Measurements from ENCODE around the gene TNXB. TPM values are rescaled to one million over a fixed set of nuclear protein-coding genes. Genes with fewer than 3 reads are reported as not detected.
"Not testable (repeated sequence)": the region's sequence is repeated elsewhere in the genome, so short reads cannot be mapped to it uniquely, and the experiment has no call there.

TNXB gene
- total and polyA plus RNA-seq, 5 donors from 2014 or later, result 0.15 to 11.2 (median 0.46) TPM; not detected in 2

GRCh38 chr6:31996385-31996784, 112.8 kb downstream of the TNXB start:
- not testable (repeated sequence) for H3K36me3 ChIP-seq (ENCODE audit: control insufficient read depth, insufficient read depth, low read length); H3K4me1 Mint-ChIP-seq; H3K27me3 ChIP-seq (ENCODE audit: control insufficient read depth, insufficient read depth, low read length); H3K27me3 Mint-ChIP-seq; H3K4me1 ChIP-seq (ENCODE audit: control insufficient read depth, insufficient read depth, low read length, poor library complexity, severe bottlenecking); H3K9me3 Mint-ChIP-seq; H3K36me3 Mint-ChIP-seq; H3K27ac ChIP-seq (ENCODE audit: insufficient read depth, low read length, poor library complexity, severe bottlenecking); H3K27ac Mint-ChIP-seq; H3K4me3 Mint-ChIP-seq; DNase-seq; H3K4me3 ChIP-seq (ENCODE audit: low read depth, low read length); ATAC-seq (ENCODE audit: low read depth in 2 of 2); H3K9me3 ChIP-seq (ENCODE audit: control insufficient read depth in 2 of 2, low read length in 2 of 2)

GRCh38 chr6:31994421-31994820, 114.7 kb downstream of the TNXB start:
- H3K9me3 Mint-ChIP-seq; DNase-seq; H3K27me3 Mint-ChIP-seq; H3K27ac ChIP-seq (ENCODE audit: insufficient read depth, low read length, poor library complexity, severe bottlenecking); H3K36me3 Mint-ChIP-seq; H3K9me3 ChIP-seq (ENCODE audit: control insufficient read depth in 2 of 2, low read length in 2 of 2); H3K27ac Mint-ChIP-seq; H3K4me3 ChIP-seq (ENCODE audit: low read depth, low read length); ATAC-seq (ENCODE audit: low read depth in 2 of 2); H3K4me3 Mint-ChIP-seq; H3K27me3 ChIP-seq (ENCODE audit: control insufficient read depth, insufficient read depth, low read length); H3K36me3 ChIP-seq (ENCODE audit: control insufficient read depth, insufficient read depth, low read length); H3K4me1 Mint-ChIP-seq; H3K4me1 ChIP-seq (ENCODE audit: control insufficient read depth, insufficient read depth, low read length, poor library complexity, severe bottlenecking): not testable (repeated sequence)

Other genes starting within 250 kb of the TNXB start
- gene NEU1, start 246.5 kb downstream of the TNXB start, total RNA-seq, result 29.1 TPM
- gene NEU1, start 246.5 kb downstream of the TNXB start, polyA plus RNA-seq, result 10 to 100 TPM; 26.4 to 32.4 (median 29.7) TPM
- 1.0 TPM for gene SLC44A4, start 230.3 kb downstream of the TNXB start, total RNA-seq
- gene SLC44A4, start 230.3 kb downstream of the TNXB start, polyA plus RNA-seq, result not detected
- gene EHMT2, start 211.6 kb downstream of the TNXB start, total RNA-seq, result 46.4 TPM
- gene EHMT2, start 211.6 kb downstream of the TNXB start, polyA plus RNA-seq, result 10 to 100 TPM; 29.4 to 33.5 (median 31.9) TPM
- gene ZBTB12, start 207.3 kb downstream of the TNXB start, total RNA-seq, result 0.20 TPM
- gene ZBTB12, start 207.3 kb downstream of the TNXB start, polyA plus RNA-seq, result not detected
- 1.3 TPM for gene C2, start 181.6 kb downstream of the TNXB start, total RNA-seq
- under 1 TPM in 1 of 4 donors, not detected in 3; 0.47 TPM for gene C2, start 181.6 kb downstream of the TNXB start, polyA plus RNA-seq
- gene CFB, start 163.2 kb downstream of the TNXB start, total RNA-seq, result 0.64 TPM
- 1 to 10 TPM in 3 of 4 donors, under 1 TPM in 1; 0.68 to 1.9 (median 1.6) TPM for gene CFB, start 163.2 kb downstream of the TNXB start, polyA plus RNA-seq
- 51.4 TPM for gene NELFE, start 150.4 kb downstream of the TNXB start, total RNA-seq
- 10 to 100 TPM; 52.9 to 62.3 (median 60.5) TPM for gene NELFE, start 150.4 kb downstream of the TNXB start, polyA plus RNA-seq
- 101 TPM for gene SKIC2, start 150.2 kb downstream of the TNXB start, total RNA-seq
- gene SKIC2, start 150.2 kb downstream of the TNXB start, polyA plus RNA-seq, result 10 to 100 TPM; 16.2 to 20.9 (median 17.5) TPM
- 47.7 TPM for gene DXO, start 137.2 kb downstream of the TNXB start, total RNA-seq
- gene DXO, start 137.2 kb downstream of the TNXB start, polyA plus RNA-seq, result 10 to 100 TPM in 2 of 4 donors, 1 to 10 TPM in 2; 8.4 to 10.5 (median 9.6) TPM
- 4.0 TPM for gene C4A, start 127.3 kb downstream of the TNXB start, total RNA-seq
- under 1 TPM in 2 of 4 donors, not detected in 2; 0.28 to 0.30 TPM for gene C4A, start 127.3 kb downstream of the TNXB start, polyA plus RNA-seq
- 3.6 TPM for gene C4B, start 94.5 kb downstream of the TNXB start, total RNA-seq
- gene C4B, start 94.5 kb downstream of the TNXB start, polyA plus RNA-seq, result under 1 TPM in 1 of 4 donors, not detected in 3; 0.52 TPM
- not detected for gene CYP21A2, start 70.9 kb downstream of the TNXB start, total RNA-seq
- not detected for gene CYP21A2, start 70.9 kb downstream of the TNXB start, polyA plus RNA-seq
- gene ATF6B, start 18.9 kb upstream of the TNXB start, total RNA-seq, result 117 TPM
- 10 to 100 TPM; 20.0 to 27.7 (median 24.2) TPM for gene ATF6B, start 18.9 kb upstream of the TNXB start, polyA plus RNA-seq
- gene FKBPL, start 20.9 kb upstream of the TNXB start, total RNA-seq, result 1.5 TPM
- gene FKBPL, start 20.9 kb upstream of the TNXB start, polyA plus RNA-seq, result 1 to 10 TPM; 1.2 to 1.5 (median 1.4) TPM
- 0.39 TPM for gene PRRT1, start 42.6 kb upstream of the TNXB start, total RNA-seq
- gene PRRT1, start 42.6 kb upstream of the TNXB start, polyA plus RNA-seq, result under 1 TPM in 3 of 4 donors, not detected in 1; 0.13 to 0.55 (median 0.18) TPM
- gene PPT2, start 44.8 kb upstream of the TNXB start, total RNA-seq, result 4.8 TPM
- gene PPT2, start 44.8 kb upstream of the TNXB start, polyA plus RNA-seq, result 1 to 10 TPM; 3.1 to 6.2 (median 5.4) TPM
- gene EGFL8, start 55.3 kb upstream of the TNXB start, total RNA-seq, result 9.9 TPM
- gene EGFL8, start 55.3 kb upstream of the TNXB start, polyA plus RNA-seq, result under 1 TPM in 1 of 4 donors, not detected in 3; 0.60 TPM
- gene AGPAT1, start 66.7 kb upstream of the TNXB start, total RNA-seq, result 23.9 TPM
- gene AGPAT1, start 66.7 kb upstream of the TNXB start, polyA plus RNA-seq, result 10 to 100 TPM; 11.8 to 15.2 (median 14.3) TPM
- gene RNF5, start 69.1 kb upstream of the TNXB start, total RNA-seq, result 30.0 TPM
- 100 to 1,000 TPM; 117 to 135 (median 131) TPM for gene RNF5, start 69.1 kb upstream of the TNXB start, polyA plus RNA-seq
- gene AGER, start 74.9 kb upstream of the TNXB start, total RNA-seq, result 27.8 TPM
- gene AGER, start 74.9 kb upstream of the TNXB start, polyA plus RNA-seq, result under 1 TPM in 2 of 4 donors, not detected in 2; 0.44 to 0.52 TPM
- 106 TPM for gene PBX2, start 80.9 kb upstream of the TNXB start, total RNA-seq
- gene PBX2, start 80.9 kb upstream of the TNXB start, polyA plus RNA-seq, result 1 to 10 TPM; 1.7 to 2.7 (median 1.9) TPM
- 202 TPM for gene GPSM3, start 83.3 kb upstream of the TNXB start, total RNA-seq
- 100 to 1,000 TPM in 2 of 4 donors, 10 to 100 TPM in 2; 82.4 to 109 (median 96.1) TPM for gene GPSM3, start 83.3 kb upstream of the TNXB start, polyA plus RNA-seq
- 0.86 TPM for gene NOTCH4, start 114.7 kb upstream of the TNXB start, total RNA-seq
- gene NOTCH4, start 114.7 kb upstream of the TNXB start, polyA plus RNA-seq, result under 1 TPM in 3 of 4 donors, not detected in 1; 0.36 to 0.86 (median 0.40) TPM